ENCODE results near the gene TPRA1.

- TF ChIP-seq CTCF (IDR thresholded peaks at IDR 0.05) (no peak), POLR2A (IDR thresholded peaks at IDR 0.05) (no peak)
Measured at GRCh38 chr3:127573912-127574311, 16.6 kb downstream of the TPRA1 start.

Data from adrenal gland (tissue), 5 donors.